GM18505 (cell line): ENCODE data around the gene TMIGD2.
"Not testable (repeated sequence)": the region's sequence is repeated elsewhere in the genome, so short reads cannot be mapped to it uniquely, and the experiment has no call there.

Source experiments
- ATAC-seq: cut with Tn5 transposase; IDR thresholded peaks from one replicate; pipeline ENCODE4 v1.9.1; 2021; ENCODE audit not compliant: unreplicated experiment
- POLR2A ChIP-seq: IDR thresholded peaks from 4 replicates; pipeline ENCODE4 v1.6.1; 2011; ENCODE audit warnings: borderline replicate concordance; ENCODE audit not compliant: insufficient read depth, insufficient read length; ENCODE audit errors: extremely low read depth

The TMIGD2 gene

DNA sequence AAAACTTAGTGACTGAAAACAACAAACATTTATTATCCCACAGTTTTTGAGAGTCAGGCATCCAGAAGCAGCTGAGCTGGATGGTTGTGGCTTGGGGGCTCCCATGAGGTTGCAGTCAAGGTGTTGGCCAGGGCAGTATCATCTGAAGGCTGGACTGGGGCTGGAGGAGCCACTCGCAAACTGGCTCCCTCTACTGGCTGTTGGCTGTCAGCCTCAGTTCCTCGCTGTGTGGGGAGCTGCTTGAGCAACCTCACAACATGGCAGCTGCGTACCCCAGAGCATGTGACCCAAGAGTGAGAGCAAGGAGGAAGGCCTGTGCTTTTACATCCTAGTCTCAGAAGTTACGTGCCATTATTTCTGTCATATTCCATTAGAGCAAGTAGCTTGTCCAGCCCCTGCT, 45.6 kb downstream of the TMIGD2 start:
- TF ChIP-seq POLR2A: no peak
- ATAC-seq: no peak

DNA sequence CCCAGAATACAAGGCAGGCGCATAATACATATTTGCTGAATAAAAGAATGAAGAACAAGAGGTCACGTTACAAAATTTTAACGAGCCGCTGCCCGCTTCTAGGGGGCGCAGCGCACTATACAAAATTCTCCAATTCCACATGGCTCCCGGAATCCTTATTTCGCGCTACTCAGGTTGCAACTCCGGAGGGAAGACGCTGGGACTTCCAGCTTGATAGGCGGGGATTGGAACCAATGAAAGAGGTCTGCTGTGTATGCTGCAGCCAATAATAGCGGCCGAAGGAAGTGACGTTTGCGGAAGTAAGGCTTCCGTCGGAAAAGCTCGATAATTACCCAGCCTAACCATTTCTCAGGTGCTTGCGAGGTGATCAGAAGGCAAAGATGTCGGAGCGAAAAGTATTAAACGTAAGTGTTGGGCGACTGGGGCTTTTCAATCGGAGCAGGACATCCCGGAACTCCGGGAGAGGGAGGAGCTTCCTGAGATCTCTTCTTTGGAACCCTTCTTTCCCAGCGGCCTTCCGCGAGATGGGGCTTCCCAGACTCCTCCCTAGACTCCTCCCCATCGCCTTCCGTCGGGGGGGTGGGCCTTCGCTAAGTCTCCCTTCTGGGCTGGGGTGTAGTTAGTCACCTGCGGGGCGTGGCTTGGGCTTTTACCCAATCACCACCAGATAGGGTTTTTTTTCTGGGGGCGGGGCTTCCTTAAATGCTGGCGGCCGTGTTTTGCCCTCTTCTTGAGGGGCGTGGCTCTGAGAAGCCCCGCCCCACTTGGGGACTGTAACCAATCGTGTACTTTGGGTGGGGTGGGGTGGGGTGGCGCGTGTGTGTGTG, 55.2 kb downstream of the TMIGD2 start, which contains the start of gene YJU2:
Gene YJU2, plus strand, starts transcription at position 314 of the 827 bp plus-strand sequence. Its CDS starts 67 bp downstream, at position 381.
- ATAC-seq: peak; percentile 80
- peak; percentile 85 for TF ChIP-seq POLR2A

DNA sequence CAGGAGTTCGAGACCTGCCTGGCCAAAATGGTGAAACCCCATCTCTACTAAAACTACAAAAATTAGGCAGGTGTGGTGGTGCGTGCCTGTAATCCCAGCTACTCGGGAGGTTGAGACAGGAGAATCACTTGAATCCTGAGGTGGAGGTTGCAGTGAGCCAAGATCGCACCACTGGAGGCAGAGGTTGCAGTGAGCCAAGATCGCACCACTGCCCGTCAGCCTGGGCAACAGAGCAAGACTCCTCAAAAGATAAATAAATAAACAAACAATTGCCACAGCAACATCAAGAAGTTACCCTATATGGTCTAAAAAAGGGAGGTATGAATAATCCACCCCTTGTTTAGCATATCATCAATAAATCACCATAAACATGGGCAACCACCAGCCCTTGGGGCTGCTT, 56.3 kb downstream of the TMIGD2 start:
- ATAC-seq: not testable (repeated sequence)
